Muscle of leg (tissue), 11 donors: ENCODE results near the gene ZNF821. TPM values are rescaled to one million over a fixed set of nuclear protein-coding genes. Genes with fewer than 3 reads are reported as not detected.
"Not testable (repeated sequence)": the region's sequence is repeated elsewhere in the genome, so short reads cannot be mapped to it uniquely, and the experiment has no call there.

Experiments used
- DNase-seq: peaks from one replicate; pipeline ENCODE4 v3.0.0; 2013
- H3K27ac ChIP-seq: one replicate; pipeline ENCODE4 v1.5.1; 2013; ENCODE audit warnings: mild to moderate bottlenecking, low read length, control low read depth
- H3K27me3 ChIP-seq: one replicate; pipeline ENCODE4 v1.6.1; 2013; ENCODE audit warnings: low read length; ENCODE audit not compliant: control insufficient read depth, insufficient read depth
- H3K36me3 ChIP-seq: one replicate; pipeline ENCODE4 v1.6.1; 2013; ENCODE audit warnings: low read length; ENCODE audit not compliant: control insufficient read depth, insufficient read depth
- H3K4me1 ChIP-seq: one replicate; pipeline ENCODE4 v1.6.1; 2013; ENCODE audit warnings: low read length; ENCODE audit not compliant: control insufficient read depth, insufficient read depth
- H3K4me3 ChIP-seq: one replicate; pipeline ENCODE4 v1.5.1; 2013; ENCODE audit warnings: low read length, control low read depth
- H3K9me3 ChIP-seq: replicated peaks from 2 replicates; pipeline ENCODE4 v1.6.1; 2013; ENCODE audit warnings: low read depth, low read length; ENCODE audit not compliant: control insufficient read depth
- WGBS: methylation state at CpG from one replicate; pipeline ENCODE4 v1.1.5; 2013; ENCODE audit warnings: missing lambda C conversion rate; ENCODE audit not compliant: insufficient coverage; 5-methylcytosine and 5-hydroxymethylcytosine counted together
- polyA plus RNA-seq, 8 donors: library from polyadenylated mRNA; unstranded; fragments of 120-200 nt; gene quantifications; one replicate each; pipeline versions ENCODE4 v1.2.1 to v1.2.3, GENCODE V29; 2013; ENCODE audit warnings: inconsistent platforms in 1 of 8, low replicate concordance in 1 of 8; ENCODE audit not compliant: insufficient read length in 8 of 8, insufficient read depth in 1 of 8
- total RNA-seq: library from RNA; stranded (reverse); fragments of 120-200 nt; gene quantifications from one replicate; pipeline ENCODE4 v1.2.4, GENCODE V29; 2013

ZNF821 gene
- total and polyA plus RNA-seq, 9 donors: 7.3 to 11.4 (median 8.7) TPM

DNA sequence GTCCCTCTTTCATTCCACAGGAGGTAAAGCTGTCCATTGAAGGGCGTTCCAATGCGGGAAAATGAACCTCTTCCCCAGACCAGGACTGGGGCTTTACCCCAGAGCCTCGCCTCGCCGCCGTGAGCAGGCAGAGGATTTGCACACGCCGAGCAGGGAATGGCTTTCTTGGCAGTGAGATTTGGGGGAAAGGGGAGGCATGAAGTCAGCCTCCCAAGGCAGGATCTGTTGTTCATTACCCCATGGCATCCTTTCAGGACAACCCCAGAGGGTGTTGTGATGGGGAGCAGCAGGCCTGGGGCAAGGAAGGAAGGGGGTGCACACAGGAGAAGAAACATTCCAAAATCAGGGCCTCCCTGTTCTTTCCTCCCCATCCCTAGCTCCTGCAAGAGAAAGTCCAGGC is 32.2 kb downstream of the ZNF821 start:
- Histone ChIP-seq H3K4me3 (no peak overlapping the region), H3K27ac (no peak overlapping the region), H3K4me1 (peaks cover 3% of the 10 kb centered on the region), H3K9me3 (no peaks in the 10 kb centered on the region), H3K27me3 (no peaks in the 10 kb centered on the region), H3K36me3 (peaks cover 72% of the 10 kb centered on the region)
- WGBS: 100% methylated on average over 1 of the region's 8 CpGs
- DNase-seq: no peak

DNA sequence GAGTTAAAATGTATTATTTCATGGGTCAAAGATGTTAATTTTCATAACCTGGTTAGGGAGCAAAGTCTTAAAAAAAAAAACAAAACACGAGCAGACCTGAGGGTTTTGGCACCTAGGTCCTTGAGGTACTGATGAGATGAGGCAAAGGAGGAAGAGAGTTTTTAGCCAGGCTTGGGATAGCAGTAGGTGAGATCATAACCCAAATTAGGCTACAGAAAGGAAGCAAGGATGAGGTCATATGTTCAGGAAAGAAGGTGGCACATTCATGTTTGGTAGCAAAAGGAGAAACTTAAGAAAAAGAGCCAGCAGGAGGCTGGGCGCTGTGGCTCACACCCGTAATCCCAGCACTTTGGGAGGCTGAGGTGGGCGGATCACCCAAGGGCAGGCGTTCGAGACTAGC is 35.4 kb downstream of the ZNF821 start:
- Histone ChIP-seq H3K4me3 (no peak overlapping the region), H3K27me3 (no peaks in the 10 kb centered on the region), H3K36me3 (peaks cover 56% of the 10 kb centered on the region), H3K9me3 (no peaks in the 10 kb centered on the region), H3K4me1 (peaks cover 10% of the 10 kb centered on the region), H3K27ac (no peak overlapping the region)
- 100% methylated on average over 4 of the region's 6 CpGs for WGBS
- no peak for DNase-seq

DNA sequence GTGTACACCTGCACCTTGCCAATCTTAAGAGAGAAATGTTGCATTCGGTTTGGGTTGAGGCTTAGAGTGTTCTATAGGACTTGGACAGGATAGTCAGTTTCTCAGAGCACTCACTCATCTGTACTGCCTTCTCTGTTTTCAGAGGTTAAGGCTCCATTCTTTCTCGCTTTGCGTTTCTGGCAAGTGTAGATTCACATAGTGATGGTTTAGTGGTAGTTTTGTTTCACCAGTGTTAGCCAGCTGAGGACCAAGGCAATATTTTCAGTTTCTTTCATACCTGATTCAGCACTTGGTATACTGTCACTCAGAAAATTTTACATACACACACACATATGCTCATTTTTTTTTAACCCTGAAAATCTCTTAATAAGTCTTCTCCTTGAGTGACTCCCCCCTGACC is 36.9 kb downstream of the ZNF821 start:
- Histone ChIP-seq H3K27ac (no peak overlapping the region), H3K4me1 (peaks cover 10% of the 10 kb centered on the region), H3K4me3 (peak overlapping the region; percentile 91), H3K27me3 (no peaks in the 10 kb centered on the region), H3K36me3 (peaks cover 42% of the 10 kb centered on the region), H3K9me3 (no peaks in the 10 kb centered on the region)
- no peak for DNase-seq
- no CpG with 5 or more reads among the region's 3 CpGs for WGBS

DNA sequence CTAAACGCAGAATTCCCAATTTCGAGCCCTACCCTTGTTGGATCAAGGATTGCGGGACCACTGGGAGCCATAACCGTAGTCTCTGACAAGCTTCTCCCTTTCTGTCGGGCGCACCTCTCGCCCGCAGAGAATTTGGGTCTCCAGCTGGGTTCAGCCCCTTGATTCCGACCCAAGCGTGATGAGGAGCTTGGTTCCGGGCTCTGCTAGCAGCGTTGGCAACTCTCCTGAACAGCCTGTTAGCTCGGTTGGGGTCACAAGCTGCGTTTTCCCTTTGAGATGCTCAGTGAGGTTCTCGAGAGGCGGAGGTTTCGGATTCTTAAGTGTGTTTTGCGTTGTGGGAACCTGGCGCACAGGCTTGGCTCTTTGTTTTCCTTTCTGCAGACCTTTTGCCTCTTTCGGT is 37.6 kb downstream of the ZNF821 start:
- no peaks in the 10 kb centered on the region for H3K27me3 ChIP-seq
- H3K9me3 ChIP-seq: no peaks in the 10 kb centered on the region
- H3K36me3 ChIP-seq: peaks cover 35% of the 10 kb centered on the region
- DNase-seq: peak; percentile 27
- H3K4me1 ChIP-seq: peaks cover 10% of the 10 kb centered on the region
- peak overlapping the region; percentile 91 for H3K4me3 ChIP-seq
- H3K27ac ChIP-seq: peak overlapping the region; percentile 78
- WGBS: under 1% methylated on average over 17 of the region's 20 CpGs

DNA sequence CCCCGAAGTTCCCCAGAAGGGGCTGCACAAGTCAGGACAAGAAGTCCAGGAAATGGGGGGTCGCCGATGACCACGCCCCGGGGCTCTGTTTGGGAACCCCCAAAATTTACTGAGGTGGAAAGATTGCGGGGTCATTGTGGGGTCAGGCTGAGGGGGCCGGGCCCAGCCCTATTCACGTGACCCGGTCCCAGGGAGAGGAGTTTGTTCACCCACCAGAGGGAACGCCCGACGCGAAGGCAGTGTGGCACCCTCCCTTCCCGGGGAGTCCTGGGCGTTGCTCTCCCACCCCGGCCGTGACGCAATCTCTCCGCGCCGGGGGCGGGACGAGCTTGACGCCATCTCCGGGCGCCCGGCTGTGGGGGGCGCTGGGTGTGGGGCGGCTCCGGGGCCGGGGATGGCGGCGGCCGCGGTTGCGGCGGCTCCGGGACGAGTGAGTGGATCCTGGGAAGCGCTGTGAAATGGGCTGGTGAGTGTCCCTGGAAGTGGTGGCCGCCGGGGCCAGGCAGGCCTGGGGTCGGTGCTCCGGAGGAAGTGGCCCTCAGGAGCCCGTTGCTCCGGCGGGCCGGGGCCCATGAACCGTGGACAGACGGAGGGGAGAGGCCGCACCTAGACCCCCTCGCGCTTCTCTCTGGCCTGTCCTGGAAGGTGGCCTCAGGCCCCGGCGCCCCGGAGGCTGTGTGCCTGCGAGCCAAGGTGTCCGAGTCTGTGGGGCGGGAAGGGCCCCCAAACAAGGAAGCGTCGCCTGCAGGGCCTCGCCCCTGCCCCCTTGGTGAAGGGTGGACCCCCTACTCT is 38.1 kb downstream of the ZNF821 start, which contains the start of gene ATXN1L:
TSS of gene ATXN1L (plus strand) at position 338 of the 792 bp plus-strand sequence. CDS start 3,765 bp downstream, outside the sequence.
- H3K4me1 ChIP-seq: peaks cover 10% of the 10 kb centered on the region
- H3K36me3 ChIP-seq: peaks cover 29% of the 10 kb centered on the region
- peak; percentile 96 for DNase-seq
- H3K4me3 ChIP-seq: peak within 1 kb of the TSS; percentile 91
- H3K27ac ChIP-seq: peak within 1 kb of the TSS; percentile 85
- no peaks in the 10 kb centered on the region for H3K9me3 ChIP-seq
- H3K27me3 ChIP-seq: no peaks in the 10 kb centered on the region
- WGBS: under 1% methylated on average over 58 of the region's 62 CpGs

DNA sequence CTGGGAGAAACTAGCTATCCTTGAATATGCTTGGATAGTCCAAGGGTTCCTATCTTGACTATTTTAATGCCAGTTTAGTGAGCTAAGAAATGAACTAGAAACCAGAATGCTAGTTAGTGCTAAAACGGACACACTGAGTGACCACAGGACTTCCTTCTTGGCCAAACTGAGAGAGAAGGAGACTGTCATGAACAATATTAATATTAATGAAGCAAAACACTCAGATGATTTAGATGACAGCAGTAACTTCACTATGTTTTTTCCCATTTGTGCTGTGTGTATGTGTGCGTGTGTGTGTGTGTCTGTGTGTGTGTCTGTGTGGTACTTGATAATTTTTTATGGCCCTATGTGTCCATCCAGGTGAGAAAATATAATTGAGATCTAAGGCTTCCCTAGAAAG is 40.4 kb downstream of the ZNF821 start:
- Histone ChIP-seq H3K4me3 (no peak overlapping the region), H3K4me1 (peaks cover 10% of the 10 kb centered on the region), H3K27ac (no peak overlapping the region), H3K27me3 (no peaks in the 10 kb centered on the region), H3K36me3 (peaks cover 9% of the 10 kb centered on the region), H3K9me3 (no peaks in the 10 kb centered on the region)
- WGBS: no CpG with 5 or more reads among the region's 2 CpGs
- no peak for DNase-seq

DNA sequence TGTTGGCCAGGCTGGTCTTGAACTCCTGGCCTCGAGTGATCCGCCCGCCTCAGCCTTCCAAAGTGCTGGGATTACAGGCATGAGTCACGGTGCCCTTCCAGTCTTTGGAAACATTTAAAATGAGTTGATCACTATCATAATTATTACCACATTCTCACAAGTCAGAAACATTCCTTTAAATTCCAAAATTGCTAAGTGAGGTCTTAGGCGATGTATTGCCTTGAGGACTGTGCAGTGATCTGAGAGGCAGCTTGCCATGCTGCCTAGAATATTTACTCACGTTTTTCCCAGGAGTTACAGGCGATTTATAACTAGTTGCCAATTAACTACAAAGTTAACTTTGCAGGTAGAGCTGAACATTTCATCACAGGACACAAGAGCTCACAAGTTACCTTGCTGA is 43.9 kb downstream of the ZNF821 start:
- DNase-seq: no peak
- 91% methylated on average over 1 of the region's 7 CpGs for WGBS

DNA sequence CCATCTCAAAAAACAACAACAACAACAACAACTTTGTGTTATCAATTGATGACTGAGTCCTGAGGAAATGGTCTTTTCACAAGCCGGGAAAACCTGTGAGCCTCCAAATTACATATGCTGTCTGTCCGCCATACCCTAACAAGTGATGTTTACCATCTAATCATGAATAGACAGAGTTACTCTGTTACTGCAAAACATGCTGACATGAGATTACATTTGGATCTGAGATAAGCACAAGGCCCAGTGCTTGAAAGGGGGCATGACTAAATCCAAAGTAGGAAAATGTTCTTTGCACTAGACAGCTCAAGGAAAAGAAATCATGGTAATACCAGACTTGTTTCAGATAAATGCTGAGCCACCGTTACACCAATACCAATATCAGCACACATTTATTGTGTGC is 46.8 kb downstream of the ZNF821 start:
- WGBS: no CpG with 5 or more reads among the region's 3 CpGs
- H3K27ac ChIP-seq: no peak overlapping the region

More for the DNA sequence above, 43.9 kb downstream of the ZNF821 start:
- no peak overlapping the region for H3K27ac ChIP-seq
- no peaks in the 10 kb centered on the region for H3K9me3 ChIP-seq
- H3K27me3 ChIP-seq: no peaks in the 10 kb centered on the region
- peaks cover 2% of the 10 kb centered on the region for H3K4me1 ChIP-seq
- no peaks in the 10 kb centered on the region for H3K36me3 ChIP-seq
- H3K4me3 ChIP-seq: no peak overlapping the region

DNA sequence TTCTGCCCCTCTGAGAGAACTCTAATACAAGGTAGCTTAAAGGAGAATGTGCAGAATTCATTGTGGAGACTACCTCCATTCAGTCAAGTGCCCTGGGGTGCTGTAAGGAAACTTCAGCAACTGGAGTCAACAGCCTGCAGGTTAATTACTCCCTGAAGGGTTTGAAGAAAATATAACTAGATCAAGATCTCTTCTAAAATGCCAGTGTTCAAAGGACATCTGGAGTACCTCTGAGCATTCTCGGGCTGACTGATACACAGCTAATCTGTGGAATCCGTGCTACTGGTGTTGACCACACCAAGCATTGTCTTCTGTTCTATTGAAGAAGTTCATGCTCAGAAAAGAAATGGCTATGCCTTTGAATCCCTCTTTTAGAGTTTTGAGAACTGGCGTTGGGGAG is 49.7 kb downstream of the ZNF821 start:
- WGBS: 70% methylated on average over 2 of the region's 3 CpGs
- Histone ChIP-seq H3K36me3 (no peaks in the 10 kb centered on the region), H3K9me3 (no peaks in the 10 kb centered on the region), H3K27ac (no peak overlapping the region), H3K27me3 (no peaks in the 10 kb centered on the region), H3K4me3 (no peak overlapping the region), H3K4me1 (no peaks in the 10 kb centered on the region)
- no peak for DNase-seq

More for the DNA sequence above, 46.8 kb downstream of the ZNF821 start:
- Histone ChIP-seq H3K27me3 (no peaks in the 10 kb centered on the region), H3K4me3 (no peak overlapping the region), H3K4me1 (no peaks in the 10 kb centered on the region), H3K36me3 (no peaks in the 10 kb centered on the region), H3K9me3 (no peaks in the 10 kb centered on the region)
- DNase-seq: no peak

DNA sequence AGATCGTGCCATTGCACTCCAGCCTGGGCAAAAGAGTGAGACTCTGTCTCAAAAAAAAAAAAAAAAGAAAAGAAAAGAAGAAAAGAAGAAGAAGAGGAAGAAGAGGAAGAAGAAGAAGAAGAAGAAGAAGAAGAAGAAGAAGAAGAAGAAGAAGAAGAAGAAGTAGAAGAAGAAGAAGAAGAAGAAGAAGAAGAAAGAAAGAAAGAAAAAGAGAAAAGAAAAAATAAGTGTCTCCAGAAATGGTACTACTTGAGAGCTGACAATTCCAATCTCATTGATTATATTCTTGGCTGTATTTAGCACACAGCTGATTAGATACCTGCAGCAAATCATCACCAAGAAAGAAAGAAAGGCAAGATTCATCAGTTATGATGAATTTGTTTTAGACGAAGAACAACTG is 51.9 kb downstream of the ZNF821 start:
- H3K9me3 ChIP-seq, H3K4me3 ChIP-seq, H3K4me1 ChIP-seq, H3K27ac ChIP-seq, H3K36me3 ChIP-seq, H3K27me3 ChIP-seq, DNase-seq: not testable (repeated sequence)
- no CpG with 5 or more reads among the region's 2 CpGs for WGBS
